DMS114 treated with DMSO at 0.1 percent for 48 hours (cell line): ENCODE data around the gene HCN1.
"Not testable (repeated sequence)": the region's sequence is repeated elsewhere in the genome, so short reads cannot be mapped to it uniquely, and the experiment has no call there.

ENCODE experiments used
- DNase-seq: peaks from one replicate; lab custom pipeline; 2025; ENCODE audit not compliant: unreplicated experiment; lab: John Stamatoyannopoulos, UW

HCN1 gene

GRCh38 chr5:45312627-45313026, 383.6 kb downstream of the HCN1 start:
- DNase-seq: not testable (repeated sequence)

- DNase-seq: no peak
Measured at GRCh38 chr5:45295231-45295630, 400.9 kb downstream of the HCN1 start.

GRCh38 chr5:45288746-45289145, 407.4 kb downstream of the HCN1 start:
- no peak for DNase-seq

- DNase-seq: no peak
Measured at GRCh38 chr5:45284436-45284835, 411.7 kb downstream of the HCN1 start.

- no peak for DNase-seq
Measured at GRCh38 chr5:45281081-45281480, 415.1 kb downstream of the HCN1 start.

GRCh38 chr5:45279109-45279508, 417.1 kb downstream of the HCN1 start:
- no peak for DNase-seq

GRCh38 chr5:45277860-45278259, 418.3 kb downstream of the HCN1 start:
- no peak for DNase-seq

GRCh38 chr5:45274241-45274640, 421.9 kb downstream of the HCN1 start:
- no peak for DNase-seq

- no peak for DNase-seq
Measured at GRCh38 chr5:45271626-45272025, 424.6 kb downstream of the HCN1 start.

- no peak for DNase-seq
Measured at GRCh38 chr5:45264447-45264846, 431.7 kb downstream of the HCN1 start.

- no peak for DNase-seq
Measured at GRCh38 chr5:45262061-45262590, 434.1 kb downstream of the HCN1 start.

GRCh38 chr5:45261125-45261524, 435.1 kb downstream of the HCN1 start:
- no peak for DNase-seq

- no peak for DNase-seq
Measured at GRCh38 chr5:45260292-45260691, 435.9 kb downstream of the HCN1 start.

GRCh38 chr5:45252978-45253377, 443.2 kb downstream of the HCN1 start:
- no peak for DNase-seq

- no peak for DNase-seq
Measured at GRCh38 chr5:45252541-45252940, 443.6 kb downstream of the HCN1 start.

- no peak for DNase-seq
Measured at GRCh38 chr5:45225571-45226031, 470.6 kb downstream of the HCN1 start.

GRCh38 chr5:45205403-45205961, 490.7 kb downstream of the HCN1 start:
- DNase-seq: no peak
